ENCODE results near the gene DAPK1.

DNA sequence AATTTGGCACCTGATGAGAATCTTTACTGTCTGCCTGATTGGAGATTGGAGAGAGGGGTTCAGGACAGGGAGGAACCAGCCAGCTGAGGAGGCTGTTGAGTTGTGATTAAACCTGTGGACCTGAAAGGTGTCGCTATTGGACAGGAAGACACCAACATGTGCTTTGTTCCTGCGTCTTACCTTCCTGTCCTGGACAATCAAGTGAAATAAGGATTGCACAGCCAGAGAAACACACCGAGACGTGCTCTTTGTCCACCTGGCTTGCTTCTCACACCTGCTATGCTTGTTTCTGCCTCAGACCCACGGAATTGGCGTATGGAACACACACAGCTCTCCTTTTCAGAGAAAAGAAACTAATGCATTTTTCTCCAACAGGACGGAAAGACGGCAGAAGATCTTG, 170.6 kb downstream of the DAPK1 start:
- TF ChIP-seq, protein P1, sequence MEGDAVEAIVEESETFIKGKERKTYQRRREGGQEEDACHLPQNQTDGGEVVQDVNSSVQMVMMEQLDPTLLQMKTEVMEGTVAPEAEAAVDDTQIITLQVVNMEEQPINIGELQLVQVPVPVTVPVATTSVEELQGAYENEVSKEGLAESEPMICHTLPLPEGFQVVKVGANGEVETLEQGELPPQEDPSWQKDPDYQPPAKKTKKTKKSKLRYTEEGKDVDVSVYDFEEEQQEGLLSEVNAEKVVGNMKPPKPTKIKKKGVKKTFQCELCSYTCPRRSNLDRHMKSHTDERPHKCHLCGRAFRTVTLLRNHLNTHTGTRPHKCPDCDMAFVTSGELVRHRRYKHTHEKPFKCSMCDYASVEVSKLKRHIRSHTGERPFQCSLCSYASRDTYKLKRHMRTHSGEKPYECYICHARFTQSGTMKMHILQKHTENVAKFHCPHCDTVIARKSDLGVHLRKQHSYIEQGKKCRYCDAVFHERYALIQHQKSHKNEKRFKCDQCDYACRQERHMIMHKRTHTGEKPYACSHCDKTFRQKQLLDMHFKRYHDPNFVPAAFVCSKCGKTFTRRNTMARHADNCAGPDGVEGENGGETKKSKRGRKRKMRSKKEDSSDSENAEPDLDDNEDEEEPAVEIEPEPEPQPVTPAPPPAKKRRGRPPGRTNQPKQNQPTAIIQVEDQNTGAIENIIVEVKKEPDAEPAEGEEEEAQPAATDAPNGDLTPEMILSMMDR (IDR thresholded peaks at IDR 0.05; ENCODE audit: low read depth, low read length, poor library complexity, severe bottlenecking) = no peak
- no peak for TF ChIP-seq EZH2phosphoT487 (IDR thresholded peaks at IDR 0.05; ENCODE audit: borderline replicate concordance, low read length)
